Naive thymus-derived CD4-positive, alpha-beta T cell (primary cell): ENCODE measurements around the gene CCDC69. TPM values are rescaled to one million over a fixed set of nuclear protein-coding genes. Genes with fewer than 3 reads are reported as not detected.

Source experiments
- ATAC-seq: fragments of 150-1000 bp; cut with Tn5 transposase; 2 replicates; pipeline ENCODE4 v1.10.0; 2021; ENCODE audit warnings: mild to moderate bottlenecking, moderate library complexity
- CTCF ChIA-PET: fragments of 350-600 bp; sonication (Branson Sonifier 250); formaldehyde crosslinking; loops from one replicate; lab custom pipeline; 2021; ENCODE audit warnings: antibody characterized with exemption; lab: Charles Lee
- POLR2A ChIA-PET: fragments of 350-600 bp; sonication (Branson Sonifier 250); formaldehyde crosslinking; loops from one replicate; lab custom pipeline; 2021; ENCODE audit warnings: antibody characterized with exemption, inconsistent platforms; lab: Charles Lee
- DNase-seq, 9 donors: peaks; one replicate each; pipeline versions ENCODE4 v3.0.0 to v3.0.0-alpha.2; 2020 to 2022; ENCODE audit warnings: mixed read lengths in 1 of 9
- H3K27ac ChIP-seq: one replicate; pipeline ENCODE4 v1.7.0; 2013; ENCODE audit warnings: mild to moderate bottlenecking, low read depth, low read length, moderate library complexity
- H3K27me3 ChIP-seq, 2 donors: one replicate each; pipeline ENCODE4 v1.7.0; 2013; ENCODE audit warnings: low read length in 2 of 2, mild to moderate bottlenecking in 2 of 2, moderate library complexity in 2 of 2; ENCODE audit not compliant: control insufficient read depth in 2 of 2, insufficient read depth in 2 of 2
- H3K36me3 ChIP-seq, 3 experiments: 1 replicate in 2 of 3; 2 replicates in 1 of 3; pipeline ENCODE4 v1.7.0; 2013; ENCODE audit warnings: low read length in 3 of 3, mild to moderate bottlenecking in 3 of 3, moderate library complexity in 1 of 3; ENCODE audit not compliant: insufficient read depth in 3 of 3, control insufficient read depth in 2 of 3
- H3K4me1 ChIP-seq, 2 donors: one replicate each; pipeline ENCODE4 v1.7.0; 2013; ENCODE audit warnings: low read length in 2 of 2, mild to moderate bottlenecking in 2 of 2, moderate library complexity in 1 of 2; ENCODE audit not compliant: control insufficient read depth in 2 of 2, insufficient read depth in 2 of 2
- H3K4me3 ChIP-seq: 2 replicates; pipeline ENCODE4 v1.7.0; 2013; ENCODE audit warnings: mild to moderate bottlenecking, low read length
- H3K9me3 ChIP-seq, 3 experiments: 1 replicate in 2 of 3; 2 replicates in 1 of 3; pipeline ENCODE4 v1.7.0; 2013; ENCODE audit warnings: low read length in 3 of 3; ENCODE audit not compliant: control insufficient read depth in 2 of 3
- H3K27ac Mint-ChIP-seq, 9 donors: one replicate each; pipeline ENCODE4 v1.8.0; 2020 to 2022; ENCODE audit warnings: mixed read lengths in 9 of 9, mild to moderate bottlenecking in 8 of 9, moderate library complexity in 5 of 9, inconsistent platforms in 2 of 9
- H3K27me3 Mint-ChIP-seq, 5 donors: one replicate each; pipeline ENCODE4 v1.8.0; 2021 to 2022; ENCODE audit warnings: mixed read lengths in 5 of 5, mild to moderate bottlenecking in 1 of 5
- H3K36me3 Mint-ChIP-seq, 5 donors: one replicate each; pipeline ENCODE4 v1.8.0; 2020 to 2022; ENCODE audit warnings: mixed read lengths in 5 of 5, mild to moderate bottlenecking in 3 of 5, inconsistent platforms in 1 of 5
- H3K4me1 Mint-ChIP-seq, 7 donors: one replicate each; pipeline ENCODE4 v1.8.0; 2020 to 2022; ENCODE audit warnings: mixed read lengths in 7 of 7, mild to moderate bottlenecking in 3 of 7, inconsistent platforms in 1 of 7
- H3K4me3 Mint-ChIP-seq, 10 donors: one replicate each; pipeline ENCODE4 v1.8.0; 2020 to 2022; ENCODE audit warnings: mild to moderate bottlenecking in 10 of 10, mixed read lengths in 10 of 10, moderate library complexity in 6 of 10, inconsistent platforms in 2 of 10
- H3K9me3 Mint-ChIP-seq, 11 donors: one replicate each; pipeline ENCODE4 v1.8.0; 2020 to 2022; ENCODE audit warnings: mixed read lengths in 11 of 11, mild to moderate bottlenecking in 4 of 11, inconsistent platforms in 1 of 11, moderate library complexity in 1 of 11
- intact Hi-C, 2 donors: fragments of 100-400 bp; cut with micrococcal nuclease; formaldehyde crosslinking; loops; one replicate each; pipeline ENCODE4 v1.15.1; 2023
- polyA plus RNA-seq, 2 donors: library from polyadenylated mRNA; unstranded; fragments of 300-500 nt; fragmentation: Illumina TruSeq; gene quantifications; one replicate each; pipeline ENCODE4 v1.2.3, GENCODE V29; 2021
- total RNA-seq, 6 experiments: library from RNA in 5 of 6; stranded (reverse) in 5 of 6; gene quantifications; 1 replicate in 5 of 6; 2 replicates in 1 of 6; pipeline ENCODE4 v1.2.3 and lab custom pipeline; 2021 to 2026

CCDC69 gene
- total and polyA plus RNA-seq, 7 experiments from 2014 or later = 63.6 to 112 (median 94.1) TPM

- Histone ChIP-seq H3K36me3 (peaks cover 0 to 22% (median 4%) of the 10 kb centered on the region in 3 experiments), H3K9me3 (no peaks in the 10 kb centered on the region), H3K4me3 (no peak overlapping the region), H3K4me1 (peaks cover 0 to 6% of the 10 kb centered on the region in 2 donors), H3K27ac (no peak overlapping the region), H3K27me3 (no peaks in the 10 kb centered on the region)
- no peak for ATAC-seq
- peaks cover 11 to 52% (median 26%) of the 10 kb centered on the region in 7 donors for H3K4me1 Mint-ChIP-seq
- H3K27me3 Mint-ChIP-seq = no peaks in the 10 kb centered on the region
- H3K4me3 Mint-ChIP-seq = no peak overlapping the region
- peaks cover 0 to 4% (median 0%) of the 10 kb centered on the region in 11 donors for H3K9me3 Mint-ChIP-seq
- H3K27ac Mint-ChIP-seq = peak overlapping the region in 7 of 9 donors; percentile 12 to 78 (median 55)
- CTCF ChIA-PET = no interaction called here
- peaks cover 11 to 25% (median 20%) of the 10 kb centered on the region in 5 donors for H3K36me3 Mint-ChIP-seq
- DNase-seq = no peak
- POLR2A ChIA-PET = no interaction called here
- intact Hi-C loops = loop anchor here (5.0 kb wide), 2 partner anchors 38 to 63 kb away; no protein-coding TSS in a partner anchor
Measured at GRCh38 chr5:151174612-151175101, 49.2 kb downstream of the CCDC69 start.

DNA sequence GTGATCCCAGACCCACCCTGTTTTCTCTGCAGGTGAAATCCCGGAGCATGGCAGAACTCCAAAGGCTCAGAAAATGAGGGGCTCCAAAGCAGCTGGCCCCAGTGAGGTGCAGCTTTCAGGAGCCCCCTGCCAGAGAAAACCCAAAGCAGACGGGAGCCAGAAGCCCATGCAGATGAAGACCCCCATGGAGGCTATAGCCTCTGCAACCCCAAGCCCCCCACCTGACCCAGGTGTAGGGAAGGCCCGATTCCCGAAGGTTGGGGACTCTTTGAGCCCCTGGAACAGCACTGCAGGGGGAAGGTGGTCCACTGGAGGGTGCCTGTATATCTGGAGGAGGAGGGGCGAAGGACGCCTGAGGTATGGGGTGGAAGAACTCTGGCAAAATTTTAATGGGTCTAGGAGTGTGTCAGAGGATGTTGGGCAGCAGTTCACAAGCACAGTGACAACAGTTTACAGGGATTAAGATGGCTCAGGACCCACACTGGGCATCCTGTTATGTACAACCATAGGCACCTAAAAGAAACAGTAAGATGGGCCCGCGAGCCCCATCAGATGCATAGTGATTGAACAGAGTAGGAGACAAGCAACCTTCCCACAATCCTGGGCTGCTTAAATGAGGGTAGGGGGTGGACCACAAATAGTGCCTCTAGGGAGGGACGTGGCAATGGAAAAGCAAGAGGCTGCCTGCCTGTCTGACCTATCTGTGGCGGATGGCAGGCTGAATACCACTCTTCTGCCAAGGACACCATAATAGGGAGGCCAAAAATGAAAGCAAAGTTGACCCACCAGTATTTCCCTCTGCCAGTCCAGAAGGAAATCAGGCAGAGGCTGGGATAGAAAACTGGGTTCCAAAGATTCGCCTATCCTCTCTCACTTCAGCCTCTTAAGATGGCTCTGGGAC, 49.9 kb downstream of the CCDC69 start:
- H3K4me1 ChIP-seq = peaks cover 0 to 6% of the 10 kb centered on the region in 2 donors
- ChIA-PET POLR2A (interaction anchor here (0.8 to 1.3 kb wide), 4 partner anchors 9 to 50 kb away, joined by 3 to 6 read pairs (median 4); partner anchors contain the start of gene CCDC69), CTCF (interaction anchor here (13.8 kb wide), 1 partner anchor 48 kb away, joined by 403 read pairs; no protein-coding TSS in a partner anchor)
- H3K27me3 ChIP-seq = no peaks in the 10 kb centered on the region
- no peak for ATAC-seq
- peaks cover 0 to 4% (median 0%) of the 10 kb centered on the region in 11 donors for H3K9me3 Mint-ChIP-seq
- peaks cover 0 to 15% (median 4%) of the 10 kb centered on the region in 3 experiments for H3K36me3 ChIP-seq
- H3K4me1 Mint-ChIP-seq = peaks cover 11 to 56% (median 31%) of the 10 kb centered on the region in 7 donors
- peak overlapping the region in 7 of 9 donors; percentile 12 to 85 (median 51) for H3K27ac Mint-ChIP-seq
- DNase-seq = no peak
- H3K36me3 Mint-ChIP-seq = peaks cover 10 to 22% (median 17%) of the 10 kb centered on the region in 5 donors
- intact Hi-C loops = loop anchor here in 1 of 2 donors (5.0 kb wide), 1 partner anchor 63 kb away; no protein-coding TSS in a partner anchor
- H3K4me3 ChIP-seq = no peak overlapping the region
- H3K9me3 ChIP-seq = no peaks in the 10 kb centered on the region
- no peak overlapping the region for H3K27ac ChIP-seq
- no peaks in the 10 kb centered on the region for H3K27me3 Mint-ChIP-seq
- no peak overlapping the region for H3K4me3 Mint-ChIP-seq

DNA sequence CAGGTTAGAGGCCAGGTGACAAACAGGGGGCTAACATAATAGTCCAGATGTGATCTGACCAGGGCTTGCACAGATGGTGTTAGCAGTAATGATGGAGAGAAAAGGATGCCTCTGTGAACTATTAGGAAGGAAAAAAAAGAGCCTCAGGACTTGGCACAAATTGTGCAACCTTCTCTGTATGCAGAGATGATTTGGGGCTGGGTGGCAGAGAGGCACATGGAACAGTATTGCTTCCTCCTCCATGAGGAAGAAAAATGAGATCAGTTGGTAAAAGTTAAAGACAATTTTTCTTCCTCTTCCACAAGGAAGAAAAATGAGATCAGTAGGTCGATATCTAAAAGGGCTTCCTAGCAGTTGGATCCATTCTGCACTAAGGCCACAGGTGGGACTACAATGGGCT, 52.4 kb downstream of the CCDC69 start:
- peaks cover 13 to 41% (median 30%) of the 10 kb centered on the region in 7 donors for H3K4me1 Mint-ChIP-seq

DNA sequence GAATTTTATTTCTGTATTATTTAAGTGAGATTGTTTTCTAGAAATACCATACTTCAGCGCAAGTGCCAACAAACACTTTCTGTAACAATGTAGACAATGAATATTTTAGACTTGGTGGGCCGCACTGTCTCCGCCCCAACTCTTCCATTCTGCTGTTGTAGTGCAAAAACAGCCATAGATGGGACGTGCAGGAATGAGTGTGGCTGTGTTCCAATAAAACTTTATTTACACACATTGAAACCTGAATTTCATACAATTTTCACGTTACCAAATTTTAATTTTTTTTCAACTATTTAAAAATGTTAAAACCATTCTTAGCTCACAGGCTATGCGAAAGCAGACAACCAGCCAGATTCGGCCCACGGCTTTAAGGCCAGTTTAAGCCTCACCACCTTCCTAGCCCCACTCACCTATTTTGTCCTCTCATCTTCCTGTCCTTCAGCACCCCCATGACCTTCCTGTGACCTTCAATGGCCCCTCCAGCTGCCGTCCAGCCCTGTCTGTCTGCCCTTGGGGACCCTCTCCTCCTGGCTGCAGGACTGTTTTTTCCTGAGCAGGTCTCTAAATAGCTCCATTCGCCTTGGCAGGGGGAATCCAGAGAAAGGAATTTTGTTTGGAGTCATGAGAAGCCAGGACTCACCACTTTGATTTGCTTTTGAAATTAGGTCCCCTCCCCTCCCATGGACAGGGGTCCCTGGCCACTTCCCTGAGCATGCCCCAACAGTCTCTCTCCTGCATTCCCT, 55.1 kb downstream of the CCDC69 start:
- intact Hi-C loops = loop anchor here in 1 of 2 donors (10.0 kb wide), 1 partner anchor 146 kb away; no protein-coding TSS in a partner anchor
- no peaks in the 10 kb centered on the region for H3K9me3 ChIP-seq
- POLR2A ChIA-PET = interaction anchor here (1.0 to 33.3 kb wide), 3 partner anchors 33 to 756 kb away, joined by 3 to 760 read pairs (median 4); partner anchors contain the start of gene CD74
- Mint-ChIP-seq H3K27me3 (no peaks in the 10 kb centered on the region), H3K9me3 (peaks cover 0 to 4% (median 0%) of the 10 kb centered on the region in 11 donors), H3K4me1 (peaks cover 11 to 43% (median 33%) of the 10 kb centered on the region in 7 donors), H3K4me3 (no peak overlapping the region), H3K36me3 (peaks cover 0 to under 1% (median 0%) of the 10 kb centered on the region in 5 donors), H3K27ac (peak overlapping the region in 7 of 9 donors; percentile 5 to 88 (median 54))
- no peak overlapping the region for H3K27ac ChIP-seq
- DNase-seq = no peak
- no peaks in the 10 kb centered on the region for H3K27me3 ChIP-seq
- no peak for ATAC-seq
- no peaks in the 10 kb centered on the region for H3K36me3 ChIP-seq
- peaks cover 0 to 14% of the 10 kb centered on the region in 2 donors for H3K4me1 ChIP-seq
- no peak overlapping the region for H3K4me3 ChIP-seq
- CTCF ChIA-PET = interaction anchor here (0.6 to 13.8 kb wide), 4 partner anchors 9 to 54 kb away, joined by 3 to 403 read pairs (median 3); no protein-coding TSS in a partner anchor

More for the DNA sequence above, 52.4 kb downstream of the CCDC69 start:
- H3K4me3 ChIP-seq = no peak overlapping the region
- peaks cover 0 to 4% (median 0%) of the 10 kb centered on the region in 11 donors for H3K9me3 Mint-ChIP-seq
- ChIA-PET POLR2A (interaction anchor here (0.6 to 33.3 kb wide), 2 partner anchors 36 to 41 kb away, joined by 3 to 760 read pairs; no protein-coding TSS in a partner anchor), CTCF (interaction anchor here (0.9 to 13.8 kb wide), 3 partner anchors 45 to 120 kb away, joined by 3 to 403 read pairs (median 4); no protein-coding TSS in a partner anchor)
- H3K4me1 ChIP-seq = peaks cover 0 to 6% of the 10 kb centered on the region in 2 donors
- H3K27me3 Mint-ChIP-seq = no peaks in the 10 kb centered on the region
- H3K36me3 Mint-ChIP-seq = peaks cover 0 to 8% (median 6%) of the 10 kb centered on the region in 5 donors
- no peaks in the 10 kb centered on the region for H3K9me3 ChIP-seq
- H3K36me3 ChIP-seq = peaks cover 0 to 3% (median 0%) of the 10 kb centered on the region in 3 experiments
- intact Hi-C loops = loop anchor here in 1 of 2 donors (5.0 kb wide), 1 partner anchor 66 kb away; no protein-coding TSS in a partner anchor
- DNase-seq (no peak), ATAC-seq (peak; percentile 32)
- H3K27ac Mint-ChIP-seq = peak overlapping the region in 8 of 9 donors; percentile 16 to 84 (median 64)
- H3K27ac ChIP-seq = no peak overlapping the region
- H3K27me3 ChIP-seq = no peaks in the 10 kb centered on the region
- no peak overlapping the region for H3K4me3 Mint-ChIP-seq

- no peak overlapping the region for H3K27ac ChIP-seq
- H3K4me3 ChIP-seq = no peak overlapping the region
- no peaks in the 10 kb centered on the region for H3K36me3 Mint-ChIP-seq
- peak overlapping the region in 2 of 9 donors; percentile 14 to 72 for H3K27ac Mint-ChIP-seq
- H3K36me3 ChIP-seq = no peaks in the 10 kb centered on the region
- POLR2A ChIA-PET = interaction anchor here (0.9 to 33.3 kb wide), 4 partner anchors 17 to 119 kb away, joined by 3 to 760 read pairs (median 4); no protein-coding TSS in a partner anchor
- DNase-seq (no peak), ATAC-seq (no peak)
- CTCF ChIA-PET = interaction anchor here (1.0 to 13.8 kb wide), 4 partner anchors 25 to 119 kb away, joined by 3 to 403 read pairs (median 56); no protein-coding TSS in a partner anchor
- H3K9me3 Mint-ChIP-seq = peaks cover 0 to 2% (median 0%) of the 10 kb centered on the region in 11 donors
- no peaks in the 10 kb centered on the region for H3K27me3 ChIP-seq
- no peak overlapping the region for H3K4me3 Mint-ChIP-seq
- H3K4me1 Mint-ChIP-seq = peaks cover 11 to 53% (median 39%) of the 10 kb centered on the region in 7 donors
- no peaks in the 10 kb centered on the region for H3K27me3 Mint-ChIP-seq
- intact Hi-C loops = loop anchor here in 1 of 2 donors (10.0 kb wide), 1 partner anchor 148 kb away; no protein-coding TSS in a partner anchor
- peaks cover 0 to 14% of the 10 kb centered on the region in 2 donors for H3K4me1 ChIP-seq
- no peaks in the 10 kb centered on the region for H3K9me3 ChIP-seq
Measured at GRCh38 chr5:151167022-151167421, 56.9 kb downstream of the CCDC69 start.
